ENCODE results near the gene MORF4L2. TPM values are rescaled to one million over a fixed set of nuclear protein-coding genes. Genes with fewer than 3 reads are reported as not detected.

Gene MORF4L2
- total and polyA plus RNA-seq, 2 experiments from 2014 or later = 311 to 315 TPM

- Histone ChIP-seq H3K9me2 (ENCODE audit: insufficient read depth) (no peaks in the 10 kb centered on the region), H3K4me1 (ENCODE audit: insufficient read depth) (no peaks in the 10 kb centered on the region; the same call in none of the 2 replicates), H3F3A (replicated peaks; ENCODE audit: low read depth) (no peaks in the 10 kb centered on the region), H3K4me2 (no peak overlapping the region), H3K4me3 (no peak overlapping the region), H2AFZ (no peak overlapping the region), H4K20me1 (replicated peaks; ENCODE audit: insufficient read depth) (no peaks in the 10 kb centered on the region), H3K36me3 (ENCODE audit: insufficient read depth) (no peaks in the 10 kb centered on the region), H3K27me3 (ENCODE audit: insufficient read depth) (no peaks in the 10 kb centered on the region), H3K27ac (ENCODE audit: low read depth) (no peak overlapping the region), H3K79me2 (replicated peaks; ENCODE audit: insufficient read depth) (no peaks in the 10 kb centered on the region)
- Mint-ChIP-seq H3K4me3 (no peak overlapping the region), H3K27me3 (ENCODE audit: insufficient read depth, low read depth, poor library complexity) (no peaks in the 10 kb centered on the region), H3K36me3 (ENCODE audit: low read depth) (no peaks in the 10 kb centered on the region), H3K27ac (no peak overlapping the region), H3K9me3 (no peaks in the 10 kb centered on the region), H3K4me1 (peaks cover 12% of the 10 kb centered on the region; the same call in 2 of the 3 replicates)
- TF ChIP-seq ZNF331 (CRISPR knock-in tag; IDR thresholded peaks at IDR 0.05; ENCODE audit: low read depth) (no peak), CREB1 (CRISPR knock-in tag; IDR thresholded peaks at IDR 0.05; ENCODE audit: low read depth) (no peak), ZNF462 (CRISPR knock-in tag; IDR thresholded peaks at IDR 0.05) (no peak), POLR2AphosphoS5 (IDR thresholded peaks at IDR 0.05; ENCODE audit: low read depth) (no peak), ETS1 (IDR thresholded peaks at IDR 0.05) (no peak), STAT1 (IDR thresholded peaks at IDR 0.05; ENCODE audit: unreplicated experiment) (no peak)
- ATAC-seq (peak; percentile 70), DNase-seq (ENCODE audit: low spot score) (peak; percentile 25)
Observed at GRCh38 chrX:103697687-103698086, 11.2 kb upstream of the MORF4L2 start.

All from GM23338 (cell line).